Activated T-cell treated with anti-CD3 and anti-CD28 coated beads for 48 hours (primary cell): Measurements from ENCODE around the gene IL7R.
A peak's percentile ranks its signal among the peaks of the same experiment; 100 is the strongest.
"Not testable (repeated sequence)": the region's sequence is repeated elsewhere in the genome, so short reads cannot be mapped to it uniquely, and the experiment has no call there.

Experiments used
- DNase-seq: peaks from one replicate; pipeline ENCODE4 v3.0.0-alpha.2; 2020; ENCODE audit warnings: low read depth

The IL7R gene

GRCh38 chr5:35838370-35839042 lies 18.2 kb upstream of the IL7R start:
- DNase-seq = peak; percentile 46

DNA sequence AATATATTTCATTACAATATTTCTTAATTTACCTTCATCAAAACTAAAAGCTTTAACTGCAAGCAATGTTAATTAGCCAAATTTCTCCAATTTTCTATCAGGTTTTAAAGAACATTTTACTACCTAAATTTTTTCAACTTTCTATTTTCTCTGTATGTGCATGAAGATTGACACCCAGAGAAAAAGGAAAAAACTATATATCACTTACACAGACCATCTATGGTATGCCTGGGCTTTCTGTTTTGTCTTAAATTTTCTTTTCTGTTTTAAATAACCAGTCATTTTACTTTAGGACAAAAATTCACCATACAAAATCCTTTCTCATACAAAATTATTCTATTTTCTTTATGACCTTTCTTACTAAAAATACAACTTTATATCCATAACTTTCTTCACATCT lies 13.8 kb upstream of the IL7R start:
- no peak for DNase-seq

GRCh38 chr5:35845508-35845907 lies 11.2 kb upstream of the IL7R start:
- not testable (repeated sequence) for DNase-seq

DNA sequence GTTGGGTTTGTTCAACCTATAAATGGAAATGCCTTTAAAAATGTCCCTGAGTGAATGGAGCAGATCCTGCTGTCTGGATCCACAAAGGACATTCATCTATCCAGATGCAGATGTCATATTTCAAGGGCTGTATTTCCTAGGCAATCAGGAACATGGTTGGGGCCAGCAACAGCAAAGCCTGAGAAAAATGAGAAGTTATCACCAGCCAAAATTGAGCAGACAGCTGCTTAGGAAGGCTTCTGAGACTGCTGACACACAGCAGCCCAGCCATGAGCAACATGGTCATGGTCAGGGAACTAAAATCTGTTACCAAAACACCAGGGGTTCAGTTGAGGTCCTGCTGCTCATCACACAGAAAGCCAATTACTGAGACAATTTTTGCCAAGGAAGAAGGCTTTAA lies 9.2 kb upstream of the IL7R start:
- no peak for DNase-seq

DNA sequence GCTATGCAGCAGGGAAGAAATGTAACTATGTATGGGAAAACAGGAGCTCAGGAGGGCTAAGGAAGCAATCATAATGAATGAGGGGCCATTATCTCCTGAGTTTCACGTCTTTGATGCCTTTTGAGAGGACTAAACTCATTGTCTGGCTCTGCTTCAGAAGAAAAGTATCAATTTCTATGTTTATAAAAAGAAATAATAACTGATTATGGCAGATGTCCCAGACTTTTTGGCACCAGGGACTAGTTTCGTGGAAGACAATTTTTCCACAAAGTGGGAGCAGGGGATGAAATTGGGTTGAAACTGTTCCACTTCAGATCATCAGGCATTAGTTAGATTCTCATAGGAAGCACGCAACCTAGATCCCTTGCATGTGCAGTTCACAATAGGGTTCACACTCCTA lies 8.7 kb upstream of the IL7R start:
- no peak for DNase-seq

DNA sequence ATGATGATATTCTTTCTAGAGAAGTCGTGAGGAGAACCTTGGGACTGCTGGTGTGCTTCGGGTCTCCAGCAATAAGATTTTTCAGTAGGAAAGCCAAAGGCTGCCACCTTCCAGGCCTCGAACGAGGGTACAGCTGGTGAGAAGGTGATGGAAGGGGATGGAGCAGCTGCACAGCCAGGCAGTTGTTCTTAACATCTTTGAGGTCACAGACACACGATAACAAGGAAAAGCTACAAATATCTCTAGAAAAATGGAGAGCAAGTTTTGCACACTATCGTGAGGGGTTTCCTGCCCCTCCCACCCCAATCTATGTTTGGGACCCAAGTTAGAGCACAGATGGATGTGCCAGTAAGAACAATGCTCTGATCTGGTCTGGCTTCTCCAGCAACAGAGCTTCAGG lies 6.8 kb upstream of the IL7R start:
- DNase-seq = no peak

- DNase-seq = no peak
Measured at GRCh38 chr5:35850967-35851680, 5.6 kb upstream of the IL7R start.

- no peak for DNase-seq
Measured at GRCh38 chr5:35852084-35852734, 4.5 kb upstream of the IL7R start.

GRCh38 chr5:35852773-35853172 lies 3.9 kb upstream of the IL7R start:
- DNase-seq = no peak

- DNase-seq = peak; percentile 57
Measured at GRCh38 chr5:35853631-35854030, 3.1 kb upstream of the IL7R start.

DNA sequence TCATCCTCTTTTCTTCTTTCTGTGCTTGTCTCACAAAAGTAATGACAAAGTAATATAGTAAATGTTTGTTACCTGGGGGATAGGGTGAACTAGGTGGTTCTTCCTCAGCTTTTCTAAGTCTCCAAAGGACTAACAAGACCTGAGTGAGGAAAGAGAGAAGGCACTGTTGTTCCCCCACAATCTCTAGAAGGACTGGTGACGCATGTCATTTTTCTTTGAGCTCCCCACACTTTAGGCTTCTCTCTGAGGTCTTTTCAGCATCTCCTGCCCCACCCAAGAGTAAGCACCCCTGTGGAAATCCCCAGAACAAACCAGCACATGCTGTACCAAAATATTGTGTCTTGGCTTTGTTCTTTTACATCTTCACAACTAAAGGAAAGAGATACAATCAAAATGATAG lies 2.4 kb upstream of the IL7R start:
- no peak for DNase-seq

DNA sequence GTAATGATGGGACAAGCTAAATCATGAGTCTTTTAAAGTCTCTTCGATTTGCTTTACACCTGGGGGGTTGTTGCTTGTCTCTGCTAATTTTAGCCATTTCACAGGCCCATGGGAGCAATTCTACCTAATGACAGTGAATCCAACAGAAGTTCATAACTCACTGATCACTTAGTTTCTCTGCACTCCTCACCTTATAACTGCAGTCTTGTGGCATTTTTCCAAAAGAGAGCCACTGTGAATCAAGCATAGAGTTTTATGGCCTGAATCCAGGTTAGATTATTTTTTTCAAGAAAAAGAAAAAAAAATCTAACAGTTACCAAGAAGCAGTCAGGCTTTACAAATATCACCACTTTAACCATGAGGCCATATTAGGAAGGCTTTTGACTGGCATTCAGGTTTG lies 1.5 kb upstream of the IL7R start:
- no peak for DNase-seq

DNA sequence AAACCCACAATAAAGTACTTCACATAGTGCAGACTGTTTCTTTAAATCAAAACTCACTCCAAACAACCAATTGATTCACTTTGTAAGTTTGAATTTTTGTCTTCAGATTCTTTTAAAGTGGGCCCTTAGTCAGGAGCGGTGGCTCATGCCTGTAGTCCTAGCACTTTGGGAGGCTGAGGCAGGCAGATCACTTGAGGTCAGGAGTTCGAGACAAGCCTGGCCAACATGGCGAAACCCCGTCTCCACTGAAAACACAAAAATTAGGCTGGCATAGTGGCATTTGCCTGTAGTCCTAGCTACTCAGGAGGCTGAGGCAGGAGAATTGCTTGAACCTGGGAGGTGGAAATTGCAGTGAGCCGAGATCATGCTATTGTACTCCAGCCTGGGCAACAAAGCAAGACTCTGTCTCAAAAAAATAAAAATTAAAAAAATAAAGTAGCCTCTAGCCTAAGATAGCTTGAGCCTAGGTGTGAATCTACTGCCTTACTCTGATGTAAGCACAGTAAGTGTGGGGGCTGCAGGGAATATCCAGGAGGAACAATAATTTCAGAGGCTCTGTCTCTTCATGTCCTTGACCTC lies 416 bp upstream of the IL7R start:
- not testable (repeated sequence) for DNase-seq

DNA sequence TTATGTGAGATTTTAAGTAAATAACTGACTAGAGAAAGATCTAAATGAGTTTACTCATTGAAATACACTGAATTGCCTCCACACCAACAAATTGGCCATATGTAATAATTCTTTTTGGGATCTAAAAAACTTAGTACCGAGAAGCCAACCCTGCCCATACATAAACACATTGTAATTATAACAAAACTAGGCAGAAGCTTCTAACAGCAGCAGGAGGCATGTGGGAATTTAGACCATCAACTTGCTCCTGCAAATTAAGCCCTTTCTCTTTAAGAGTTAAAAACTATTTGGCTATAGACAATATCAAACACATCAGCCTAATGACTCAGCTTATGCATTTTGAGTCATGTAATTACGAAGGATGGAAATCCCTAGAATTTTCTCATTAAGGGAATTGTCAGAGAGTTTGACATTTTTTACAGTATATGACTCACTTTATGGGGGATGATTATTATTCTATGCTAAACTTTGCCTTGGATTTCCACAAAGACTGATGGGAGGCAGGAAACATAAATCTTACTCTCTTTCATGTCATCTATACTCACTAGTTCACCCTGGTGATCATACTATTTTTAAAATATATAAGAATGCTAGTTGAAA lies 1.0 kb downstream of the IL7R start:
- no peak for DNase-seq

GRCh38 chr5:35859101-35859661 lies 2.5 kb downstream of the IL7R start:
- no peak for DNase-seq

GRCh38 chr5:35860686-35861085 lies 4.0 kb downstream of the IL7R start:
- no peak for DNase-seq

DNA sequence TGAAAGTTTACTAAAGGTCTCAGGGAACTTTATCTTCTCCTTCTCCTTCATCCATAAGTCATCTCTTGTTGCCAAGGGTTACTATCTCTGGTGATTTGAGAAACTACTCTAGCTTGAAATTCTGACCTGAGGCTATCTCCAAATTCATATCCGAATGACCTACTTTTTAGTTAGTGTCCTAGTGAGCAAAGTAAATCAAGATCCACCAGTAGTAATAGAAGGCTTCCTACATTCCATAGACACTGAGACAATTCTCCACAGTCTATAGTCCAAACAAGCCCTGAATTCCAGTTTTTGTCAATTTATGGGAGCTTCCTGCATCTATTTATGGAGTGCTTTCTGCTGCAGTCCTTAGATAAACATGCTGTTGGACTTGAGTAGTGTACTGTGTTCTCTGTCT lies 5.0 kb downstream of the IL7R start:
- DNase-seq = no peak

DNA sequence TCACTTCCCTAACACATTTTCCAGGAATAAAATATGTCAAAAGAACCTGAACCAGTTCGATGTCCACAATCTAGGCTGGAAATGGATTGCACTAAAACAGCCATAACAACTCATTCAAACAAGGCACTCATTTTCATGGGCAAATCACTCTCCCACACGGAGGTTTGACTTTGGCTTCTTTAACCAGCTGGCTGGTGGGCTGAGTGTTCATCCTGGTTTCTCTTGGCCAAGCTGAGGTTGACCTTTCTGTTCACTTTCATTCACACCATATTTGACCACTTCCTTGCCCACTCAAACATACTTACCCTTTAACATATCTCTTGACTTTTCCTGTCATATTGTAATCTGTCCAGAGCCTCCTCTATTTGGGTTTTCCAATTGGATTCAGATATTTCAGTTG lies 5.4 kb downstream of the IL7R start:
- no peak for DNase-seq

- no peak for DNase-seq
Measured at GRCh38 chr5:35863159-35863558, 6.5 kb downstream of the IL7R start.

DNA sequence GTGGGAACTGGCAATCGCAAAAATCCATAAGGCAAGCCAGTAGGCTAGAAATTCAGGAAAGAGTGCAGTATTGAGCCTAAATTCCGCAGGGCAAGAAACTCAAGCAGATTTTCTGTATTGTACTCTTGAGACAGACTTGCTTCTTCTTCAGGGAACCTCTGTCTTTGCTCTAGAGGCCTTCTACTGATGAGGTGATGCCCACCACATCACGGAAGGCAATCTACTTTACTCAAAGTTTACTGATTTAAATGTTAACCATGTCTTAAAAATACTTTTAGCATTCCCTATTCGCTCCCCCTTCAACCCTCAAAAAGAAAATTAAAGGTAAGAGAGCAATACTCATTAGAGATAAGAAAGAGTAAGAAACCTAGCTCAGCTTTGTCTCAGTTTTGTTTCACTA lies 11.3 kb downstream of the IL7R start:
- no peak for DNase-seq

- no peak for DNase-seq
Measured at GRCh38 chr5:35869685-35870277, 13.1 kb downstream of the IL7R start.

DNA sequence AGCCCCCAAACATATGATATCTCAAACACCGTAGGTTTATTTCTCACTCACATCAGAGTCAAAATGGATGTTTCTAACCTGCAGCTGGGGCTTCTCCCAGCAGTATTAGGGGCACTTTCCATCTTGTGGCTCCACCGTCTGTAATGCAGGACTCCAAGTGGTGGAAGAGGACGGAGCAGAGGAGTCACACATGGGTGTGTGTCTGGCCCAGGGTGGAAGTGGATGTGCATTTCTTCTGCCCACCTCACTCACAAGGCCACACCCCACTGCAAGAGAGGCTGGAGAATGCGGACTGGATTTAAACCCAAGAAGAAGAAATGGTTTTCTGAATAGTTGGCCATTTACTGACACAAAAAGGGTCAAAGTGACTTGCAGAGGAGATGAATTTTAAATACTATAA lies 13.9 kb downstream of the IL7R start:
- DNase-seq = no peak
